Panc1 (cell line): ENCODE data around the gene PHLDB1. TPM values are rescaled to one million over a fixed set of nuclear protein-coding genes. Genes with fewer than 3 reads are reported as not detected.

Experiments used
- ATAC-seq: fragments of 200-7000 bp; cut with Tn5 transposase; 2 replicates; pipeline ENCODE4 v1.9.1; 2020; ENCODE audit warnings: mild to moderate bottlenecking, moderate library complexity
- BruUV-seq: library from RNA; stranded (reverse); fragments of 400-500 nt; replicated peaks from 2 replicates; lab custom pipeline; 2021; lab: Mats Ljungman, UMichigan
- CTCF ChIA-PET: fragments of 300-600 bp; sonication (Branson Sonifier 250); formaldehyde crosslinking; loops from one replicate; lab custom pipeline; 2022; ENCODE audit warnings: antibody characterized with exemption; lab: Charles Lee
- POLR2A ChIA-PET: fragments of 300-600 bp; sonication (Branson Sonifier 250); formaldehyde crosslinking; loops from one replicate; lab custom pipeline; 2022; ENCODE audit warnings: antibody characterized with exemption; lab: Charles Lee
- DNase-seq: peaks from one replicate; pipeline ENCODE4 v3.0.0-alpha.2; 2010; ENCODE audit warnings: low read depth, low spot score
- H3K27ac ChIP-seq: 2 replicates; pipeline ENCODE4 v1.5.1; 2011; ENCODE audit warnings: mild to moderate bottlenecking, low read length, inconsistent platforms
- H3K27me3 ChIP-seq: fragments of 200-500 bp; sonication (Bioruptor generic); 2 replicates; pipeline ENCODE4 v1.6.0; 2014; ENCODE audit warnings: low read length, inconsistent platforms; ENCODE audit not compliant: control insufficient read depth, insufficient read depth
- H3K36me3 ChIP-seq: fragments of 200-500 bp; sonication (Bioruptor generic); 2 replicates; pipeline ENCODE4 v1.5.1; 2014; ENCODE audit warnings: inconsistent platforms, mild to moderate bottlenecking, low read length, moderate library complexity; ENCODE audit not compliant: control insufficient read depth, insufficient read depth
- H3K4me1 ChIP-seq: 2 replicates; pipeline ENCODE4 v1.5.1; 2011; ENCODE audit warnings: inconsistent platforms, mild to moderate bottlenecking, low read length, moderate library complexity; ENCODE audit not compliant: control insufficient read depth, insufficient read depth
- H3K4me3 ChIP-seq, 2 experiments: 2 replicates each; pipeline ENCODE4 v1.5.1; 2011 to 2012; ENCODE audit warnings: low read depth in 2 of 2, low read length in 2 of 2, mild to moderate bottlenecking in 2 of 2, inconsistent platforms in 1 of 2, moderate library complexity in 1 of 2
- H3K9me3 ChIP-seq: fragments of 200-500 bp; sonication (Bioruptor generic); 2 replicates; pipeline ENCODE4 v1.5.1; 2014; ENCODE audit warnings: low read depth, mild to moderate bottlenecking, inconsistent platforms, low read length, moderate library complexity; ENCODE audit not compliant: control insufficient read depth, insufficient read depth
- POLR2AphosphoS5 ChIP-seq: IDR thresholded peaks from 2 replicates; pipeline ENCODE4 v1.6.1; 2012; ENCODE audit warnings: mild to moderate bottlenecking, low read depth, low read length, moderate library complexity
- REST ChIP-seq, 2 experiments: IDR thresholded peaks; 2 replicates each; pipeline ENCODE4 v1.6.1; 2011 to 2012; ENCODE audit warnings: low read depth in 2 of 2, control low read depth in 1 of 2, low read length in 1 of 2, mild to moderate bottlenecking in 1 of 2, moderate library complexity in 1 of 2; ENCODE audit not compliant: insufficient read depth in 1 of 2
- SIN3A ChIP-seq: IDR thresholded peaks from 2 replicates; pipeline ENCODE4 v1.6.1; 2012; ENCODE audit warnings: low read depth, mild to moderate bottlenecking, low read length, moderate library complexity, borderline replicate concordance; ENCODE audit not compliant: insufficient read depth
- TCF7L2 ChIP-seq: IDR thresholded peaks from 2 replicates; pipeline ENCODE4 v1.6.1; 2011; ENCODE audit warnings: mild to moderate bottlenecking, low read depth, low read length, inconsistent platforms
- in situ Hi-C: cut with HindIII; loops from 2 replicates; pipeline ENCODE4 v1.10.0; 2016; ENCODE audit warnings: low sequenced_read_pairs, low pct_unique_long_range_greater_than_20kb
- intact Hi-C: fragments of 100-400 bp; cut with micrococcal nuclease; formaldehyde crosslinking; loops from one replicate; pipeline ENCODE4 v1.10.0; 2022; ENCODE audit not compliant: unreplicated experiment
- total RNA-seq: library from RNA; stranded (reverse); gene quantifications from one replicate; pipeline ENCODE4 v1.2.1, GENCODE V29; 2021; ENCODE audit not compliant: unreplicated experiment
- TF ChIP-seq, protein P1 (sequence below): fragments of 450-650 bp; IDR thresholded peaks from 2 replicates; pipeline ENCODE4 v1.5.1; 2017; ENCODE audit warnings: mild to moderate bottlenecking

PHLDB1 gene
- total RNA-seq, 1 experiment from 2014 or later, result 97.7 TPM

DNA sequence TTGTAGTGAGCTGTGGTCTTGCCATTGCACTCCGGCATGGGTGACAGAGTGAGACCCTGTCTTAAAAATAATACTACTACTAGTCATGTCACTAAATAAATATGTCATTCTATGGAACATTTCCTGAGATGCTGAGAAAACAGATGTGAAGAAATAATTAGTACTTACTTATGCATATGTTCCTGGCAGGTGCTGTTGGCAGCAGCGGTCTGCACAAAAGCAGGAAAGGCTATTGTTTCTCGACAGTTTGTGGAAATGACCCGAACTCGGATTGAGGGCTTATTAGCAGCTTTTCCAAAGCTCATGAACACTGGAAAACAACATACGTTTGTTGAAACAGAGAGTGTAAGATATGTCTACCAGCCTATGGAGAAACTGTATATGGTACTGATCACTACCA is 26.4 kb upstream of the PHLDB1 start:
- BruUV-seq, result no TSS peak
- H3K27me3 ChIP-seq, result no peaks in the 10 kb centered on the region
- in situ Hi-C loops (no loop called here), intact Hi-C loops (no loop called here)
- H3K36me3 ChIP-seq, result peaks cover 11% of the 10 kb centered on the region
- CTCF ChIA-PET, result no interaction called here
- no peaks in the 10 kb centered on the region for H3K9me3 ChIP-seq
- H3K4me1 ChIP-seq, result no peaks in the 10 kb centered on the region
- POLR2A ChIA-PET, result no interaction called here
- H3K4me3 ChIP-seq, result no peak overlapping the region
- no peak overlapping the region for H3K27ac ChIP-seq
- ATAC-seq, result no peak
- TF ChIP-seq TCF7L2, result no peak
- TF ChIP-seq SIN3A, result no peak
- no peak for TF ChIP-seq POLR2AphosphoS5
- TF ChIP-seq REST (IDR thresholded peaks at IDR 0.05; ENCODE audit: insufficient read depth in 1 of 2, low read depth in 2 of 2, low read length in 1 of 2), result no peak
- TF ChIP-seq, protein P1, sequence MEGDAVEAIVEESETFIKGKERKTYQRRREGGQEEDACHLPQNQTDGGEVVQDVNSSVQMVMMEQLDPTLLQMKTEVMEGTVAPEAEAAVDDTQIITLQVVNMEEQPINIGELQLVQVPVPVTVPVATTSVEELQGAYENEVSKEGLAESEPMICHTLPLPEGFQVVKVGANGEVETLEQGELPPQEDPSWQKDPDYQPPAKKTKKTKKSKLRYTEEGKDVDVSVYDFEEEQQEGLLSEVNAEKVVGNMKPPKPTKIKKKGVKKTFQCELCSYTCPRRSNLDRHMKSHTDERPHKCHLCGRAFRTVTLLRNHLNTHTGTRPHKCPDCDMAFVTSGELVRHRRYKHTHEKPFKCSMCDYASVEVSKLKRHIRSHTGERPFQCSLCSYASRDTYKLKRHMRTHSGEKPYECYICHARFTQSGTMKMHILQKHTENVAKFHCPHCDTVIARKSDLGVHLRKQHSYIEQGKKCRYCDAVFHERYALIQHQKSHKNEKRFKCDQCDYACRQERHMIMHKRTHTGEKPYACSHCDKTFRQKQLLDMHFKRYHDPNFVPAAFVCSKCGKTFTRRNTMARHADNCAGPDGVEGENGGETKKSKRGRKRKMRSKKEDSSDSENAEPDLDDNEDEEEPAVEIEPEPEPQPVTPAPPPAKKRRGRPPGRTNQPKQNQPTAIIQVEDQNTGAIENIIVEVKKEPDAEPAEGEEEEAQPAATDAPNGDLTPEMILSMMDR, result no peak
- DNase-seq, result no peak

- ATAC-seq (no peak), DNase-seq (no peak)
- peaks cover 39% of the 10 kb centered on the region for H3K36me3 ChIP-seq
- ChIA-PET CTCF (no interaction called here), POLR2A (no interaction called here)
- no TSS peak for BruUV-seq
- intact Hi-C loops, result no loop called here
- H3K4me1 ChIP-seq, result no peaks in the 10 kb centered on the region
- no peak overlapping the region for H3K27ac ChIP-seq
- in situ Hi-C loops, result no loop called here
- no peaks in the 10 kb centered on the region for H3K27me3 ChIP-seq
- TF ChIP-seq POLR2AphosphoS5 (no peak), REST (IDR thresholded peaks at IDR 0.05; ENCODE audit: insufficient read depth in 1 of 2, low read depth in 2 of 2, low read length in 1 of 2) (no peak), TCF7L2 (no peak), SIN3A (no peak)
- TF ChIP-seq, protein P1, result no peak
- no peaks in the 10 kb centered on the region for H3K9me3 ChIP-seq
- no peak overlapping the region for H3K4me3 ChIP-seq
Measured at GRCh38 chr11:118587952-118588351, 19.5 kb upstream of the PHLDB1 start.
